HG03558 (cell line): ENCODE results near the gene FAM72D.
A peak's percentile ranks its signal among the peaks of the same experiment; 100 is the strongest.
"Not testable (repeated sequence)": the region's sequence is repeated elsewhere in the genome, so short reads cannot be mapped to it uniquely, and the experiment has no call there.

Experiments used
- ATAC-seq: cut with Tn5 transposase; IDR thresholded peaks from one replicate; pipeline ENCODE4 v1.9.1; 2021; ENCODE audit warnings: moderate number of reproducible peaks; ENCODE audit not compliant: unreplicated experiment; ENCODE audit errors: extremely low read depth

The FAM72D gene

DNA sequence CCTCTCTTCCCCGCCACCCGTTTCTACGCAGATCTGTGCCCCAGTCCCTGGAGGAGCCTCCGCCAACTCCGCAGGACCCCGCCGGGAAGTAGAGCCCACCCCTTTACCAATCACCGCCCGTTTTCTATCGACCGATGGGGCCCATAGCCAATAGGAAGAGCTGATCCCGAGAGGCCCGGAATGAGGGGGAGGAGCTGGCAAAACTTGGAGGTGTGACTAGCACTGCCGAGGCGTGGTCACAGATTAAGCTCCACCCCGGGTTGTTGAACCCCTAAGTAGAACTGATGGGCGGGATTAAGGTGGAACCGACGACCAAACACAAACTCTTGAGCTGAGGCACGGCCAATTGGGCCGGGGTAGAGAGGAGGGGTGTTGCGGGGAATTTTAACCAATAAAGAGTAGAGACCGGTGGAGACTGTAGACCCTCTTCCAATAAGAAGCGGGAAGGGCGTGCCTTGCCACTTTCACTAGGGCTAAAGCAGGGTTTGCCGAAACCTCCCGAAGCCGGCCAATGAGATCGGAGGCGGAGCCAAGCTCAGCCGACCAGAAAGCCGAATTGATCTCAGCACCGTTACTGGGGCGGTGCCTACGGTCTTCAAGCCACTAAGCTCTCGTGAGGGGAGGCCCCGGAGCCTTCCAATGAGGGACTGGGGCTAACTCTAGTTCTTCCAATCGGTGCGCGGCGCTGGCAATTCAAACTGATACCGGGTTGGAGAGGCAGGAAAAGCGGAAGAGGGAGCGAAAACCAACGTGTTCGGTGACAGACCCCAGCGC lies at the start of gene FAM72D, which contains the start of gene SRGAP2B:
Gene FAM72D (plus strand): TSS at position 691 of the 774 bp plus-strand sequence. CDS start 874 bp downstream, outside the sequence.
Gene SRGAP2B (minus strand): TSS at position 45 of the 774 bp plus-strand sequence. CDS start 2,427 bp downstream, outside the sequence.
- peak; percentile 80 for ATAC-seq

- not testable (repeated sequence) for ATAC-seq
These were observed 48.2 kb upstream of the FAM72D start for GRCh38 chr1:145047553-145047952.

DNA sequence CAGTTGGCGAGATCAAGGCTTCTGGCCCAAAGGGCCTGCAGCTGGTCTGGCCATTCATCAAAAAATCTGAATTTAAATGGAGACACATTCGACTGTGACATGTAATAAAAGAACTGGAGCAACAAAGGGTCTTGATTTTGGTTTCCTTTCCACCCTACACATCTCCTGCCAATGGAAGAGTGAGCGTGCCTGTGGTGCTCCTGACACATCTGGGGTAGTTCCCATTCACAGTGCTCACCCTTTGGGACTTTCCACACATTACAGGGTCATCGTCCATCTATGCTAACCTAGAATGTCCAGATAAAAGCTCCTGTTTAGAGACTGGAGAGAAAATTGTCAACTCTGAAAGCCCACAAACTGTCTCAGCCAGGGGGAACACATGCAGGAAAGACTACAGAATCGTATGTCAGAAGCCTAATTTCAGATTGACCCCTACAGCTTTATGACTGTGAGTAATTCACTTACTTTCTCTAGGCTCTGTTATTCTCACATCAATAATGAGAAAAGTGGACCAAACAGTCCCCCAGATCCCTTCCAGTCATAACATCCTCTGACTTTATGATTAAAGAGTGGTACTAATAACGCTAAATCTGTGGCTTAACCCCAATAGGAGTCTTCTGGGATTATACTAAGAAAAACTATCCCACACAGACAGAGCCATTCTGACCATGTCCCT lies 47.5 kb upstream of the FAM72D start:
- not testable (repeated sequence) for ATAC-seq

- not testable (repeated sequence) for ATAC-seq
These were observed 43.6 kb upstream of the FAM72D start for GRCh38 chr1:145052019-145052776.

DNA sequence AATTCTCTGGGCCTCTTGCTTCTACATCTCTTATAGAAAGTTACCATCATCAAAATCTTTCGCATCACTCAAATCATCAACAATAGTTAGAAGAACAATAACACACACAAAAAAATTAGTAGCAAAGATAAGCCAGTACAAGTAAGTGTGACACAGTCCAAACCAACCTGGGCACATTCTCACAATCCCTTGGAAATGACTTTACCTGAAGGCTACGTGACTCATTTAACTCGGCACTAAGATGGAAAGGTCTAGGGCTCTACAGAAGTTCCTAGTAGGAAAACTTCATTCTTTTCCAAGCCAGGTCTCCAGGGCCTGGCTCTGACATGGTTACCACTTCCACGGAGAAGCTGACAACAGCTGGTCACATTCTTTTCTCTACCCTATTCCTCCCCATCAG lies 42.3 kb upstream of the FAM72D start:
- not testable (repeated sequence) for ATAC-seq

DNA sequence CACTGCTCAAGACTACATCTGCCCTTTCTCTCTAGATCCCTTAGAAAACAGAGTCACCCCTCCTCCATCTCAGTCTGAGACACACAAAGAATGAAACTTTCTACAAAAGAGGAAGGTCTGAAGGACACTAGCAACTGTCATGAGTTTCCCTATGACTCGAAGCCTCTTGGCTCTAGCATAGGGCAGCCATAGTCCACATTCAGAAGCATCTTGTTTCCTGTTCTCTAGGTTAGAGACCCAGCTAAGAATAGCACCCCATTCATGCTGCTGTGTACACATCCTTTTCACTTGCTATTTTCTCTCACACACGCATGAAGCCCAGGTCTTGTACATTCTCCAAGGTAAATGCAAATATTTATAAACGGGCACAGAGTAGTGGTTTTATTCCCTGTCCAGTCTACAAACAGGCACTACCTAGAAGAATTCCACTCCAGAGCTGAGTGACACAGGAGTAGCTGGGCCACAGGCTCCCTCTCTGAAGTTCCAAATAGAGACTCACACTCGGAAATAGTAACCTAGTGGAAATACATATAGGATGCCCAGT lies 40.5 kb upstream of the FAM72D start:
- ATAC-seq: peak; percentile 96

GRCh38 chr1:145058184-145058583 lies 37.6 kb upstream of the FAM72D start:
- peak; percentile 42 for ATAC-seq

DNA sequence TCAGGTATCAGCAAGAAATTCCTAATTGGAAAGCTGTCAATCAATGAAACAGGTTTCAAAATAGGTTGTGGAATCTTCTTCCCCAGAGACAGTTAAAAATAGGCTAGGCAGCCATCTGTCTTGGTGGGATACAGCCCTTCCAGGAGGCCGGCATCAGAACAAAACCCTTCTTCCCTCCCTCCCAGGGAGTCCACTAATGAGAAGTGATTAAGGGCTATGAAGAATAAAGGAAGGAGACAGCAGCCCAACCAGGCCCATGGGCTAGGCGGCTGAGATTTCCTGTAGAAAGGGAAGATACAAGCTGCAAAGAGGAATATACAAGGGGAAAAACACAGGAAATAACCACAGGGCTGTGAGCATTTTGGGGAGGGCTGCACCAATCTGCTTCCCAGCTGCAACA lies 32.5 kb upstream of the FAM72D start:
- not testable (repeated sequence) for ATAC-seq

- not testable (repeated sequence) for ATAC-seq
These were observed 31.7 kb upstream of the FAM72D start for GRCh38 chr1:145063941-145064648.

DNA sequence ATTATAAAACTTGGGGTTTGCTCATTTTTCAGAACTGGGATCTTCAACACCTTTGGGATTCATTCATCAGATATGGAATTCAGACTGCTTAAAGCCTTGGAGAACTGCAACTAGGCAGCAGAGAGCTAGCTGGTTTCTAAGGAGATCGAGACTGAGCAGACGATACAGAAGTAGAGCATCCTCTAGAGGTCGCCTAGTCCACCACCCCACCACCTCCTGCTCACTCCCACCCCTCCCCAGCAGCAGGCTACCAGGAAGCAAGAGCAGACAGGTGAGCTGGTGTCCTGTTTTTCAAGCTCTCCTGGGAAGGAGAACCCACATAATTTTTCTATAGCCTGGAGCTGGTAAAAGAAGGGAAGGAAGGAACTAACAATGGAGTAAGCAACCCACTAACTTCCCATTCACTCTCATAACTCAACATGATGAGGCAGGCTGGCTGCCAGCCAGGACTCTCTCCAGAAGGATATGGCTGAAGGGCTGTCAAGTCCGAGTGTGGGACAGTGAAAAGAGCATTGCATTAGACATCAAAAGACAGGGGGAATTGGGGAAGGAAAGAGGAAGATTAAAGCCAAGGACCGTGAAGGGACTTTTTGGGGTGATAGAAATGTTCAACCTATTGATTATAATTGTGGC lies 30.5 kb upstream of the FAM72D start:
- not testable (repeated sequence) for ATAC-seq

- ATAC-seq: not testable (repeated sequence)
These were observed 29.3 kb upstream of the FAM72D start for GRCh38 chr1:145066486-145066885.

DNA sequence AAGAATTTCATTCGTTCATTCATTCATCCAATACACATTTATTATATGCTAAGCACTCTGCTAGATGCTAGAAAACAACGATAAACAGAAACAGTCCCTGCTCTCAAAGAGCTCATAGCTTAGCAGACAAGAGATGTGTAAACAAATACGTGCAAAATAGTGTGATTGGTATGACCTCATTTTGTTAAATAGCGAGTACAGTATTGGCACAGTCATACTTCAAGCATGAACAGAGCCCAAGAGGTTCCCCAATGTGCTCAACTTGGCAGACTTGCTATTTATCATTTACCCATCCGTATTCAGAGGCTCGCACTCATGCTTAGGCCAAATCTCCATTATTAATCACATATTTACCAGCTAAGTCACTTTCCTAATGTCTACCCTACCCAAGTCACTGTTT lies 24.2 kb upstream of the FAM72D start:
- ATAC-seq: not testable (repeated sequence)

DNA sequence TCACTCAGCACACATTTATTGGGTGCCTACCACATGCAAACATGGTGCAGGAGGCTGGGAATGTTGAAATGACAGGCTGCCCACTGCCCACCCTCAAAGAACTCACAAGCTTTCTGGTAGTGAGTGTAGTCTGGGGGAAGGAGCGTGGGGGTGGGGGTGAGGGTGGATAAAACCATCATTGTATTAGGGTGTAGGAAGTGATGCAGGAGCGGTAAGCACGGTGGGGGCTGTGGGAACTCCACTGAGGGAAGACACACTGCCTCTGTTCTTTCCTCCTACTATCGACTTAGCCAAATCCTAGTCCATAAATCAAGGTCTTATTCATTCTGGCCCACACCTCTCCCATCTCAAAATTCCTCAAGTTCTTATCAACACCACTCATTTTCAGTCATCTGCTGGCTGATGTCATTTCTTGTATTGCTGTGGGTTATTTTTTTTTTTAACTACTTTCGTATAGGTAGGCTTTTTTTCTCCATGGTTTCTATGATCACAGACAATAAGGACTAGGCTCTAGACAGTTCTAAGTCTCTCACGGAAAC lies 21.7 kb upstream of the FAM72D start:
- not testable (repeated sequence) for ATAC-seq

GRCh38 chr1:145076877-145077276 lies 18.9 kb upstream of the FAM72D start:
- not testable (repeated sequence) for ATAC-seq

GRCh38 chr1:145077872-145078786 lies 17.6 kb upstream of the FAM72D start:
- ATAC-seq: not testable (repeated sequence)

DNA sequence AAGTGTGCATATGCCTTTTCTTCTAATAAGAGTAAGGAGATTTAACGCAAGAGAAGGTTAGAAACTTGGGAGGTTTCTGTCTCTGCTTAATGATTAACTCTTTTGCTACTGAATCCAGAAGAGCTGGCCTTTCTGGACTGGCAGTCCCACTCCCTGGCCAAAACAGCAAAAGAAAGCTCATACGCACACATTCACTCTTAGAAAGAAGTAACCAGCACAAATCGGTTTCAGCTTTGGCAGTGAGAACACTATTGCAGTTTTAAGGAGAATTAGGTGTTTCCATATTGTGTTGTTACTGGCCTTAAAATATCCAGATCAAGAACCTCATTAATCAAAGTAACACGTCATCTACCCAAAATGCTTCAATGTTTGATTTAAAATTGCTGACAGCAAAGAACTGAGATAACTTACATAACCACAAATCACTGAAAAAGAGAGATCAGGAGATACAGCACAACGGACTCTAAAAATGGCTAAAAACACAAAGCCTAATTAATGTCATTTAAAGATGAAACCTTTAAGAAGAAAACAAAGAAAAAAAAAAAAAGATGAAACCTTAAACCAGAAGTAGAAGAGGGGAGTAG lies 16.9 kb upstream of the FAM72D start:
- ATAC-seq: not testable (repeated sequence)

DNA sequence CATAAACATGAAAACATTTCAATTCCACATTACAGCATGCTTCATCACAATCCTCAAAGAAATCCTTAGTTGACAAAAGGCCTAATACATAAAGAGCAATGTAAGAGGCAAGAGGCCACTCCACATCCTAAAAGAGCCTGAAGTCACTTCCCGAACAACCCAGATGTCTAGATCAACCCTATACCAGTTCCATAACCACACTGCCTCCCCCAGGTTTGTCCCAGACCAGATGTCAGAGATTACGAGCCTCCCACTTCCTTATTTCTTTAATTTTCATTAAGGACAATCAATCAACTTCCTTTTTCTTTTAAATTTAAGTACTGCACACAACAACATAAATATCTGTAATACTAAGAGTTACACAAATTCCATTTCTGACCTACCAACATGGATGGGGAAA lies 16.0 kb upstream of the FAM72D start:
- ATAC-seq: not testable (repeated sequence)

DNA sequence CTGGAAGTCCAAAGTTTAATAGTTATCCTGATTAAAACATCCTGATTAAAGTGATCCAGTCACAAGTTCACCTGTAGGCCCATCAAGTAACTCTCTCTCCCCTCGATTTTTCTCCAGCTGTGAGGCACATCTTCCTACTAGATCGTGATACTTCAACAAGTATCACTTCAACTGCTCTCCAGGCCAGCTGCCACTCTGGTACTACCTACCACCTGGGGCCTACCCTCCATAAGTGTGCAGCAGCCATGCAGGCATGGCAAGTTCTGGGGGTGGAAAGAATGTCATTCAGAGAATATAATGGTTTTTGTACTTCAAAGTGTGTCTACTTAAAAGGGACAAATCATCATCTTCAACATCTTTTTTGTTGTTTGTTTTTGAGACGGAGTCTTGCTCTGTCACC lies 15.6 kb upstream of the FAM72D start:
- not testable (repeated sequence) for ATAC-seq
